Smooth muscle cell (in vitro differentiated cells): ENCODE results near the gene ZBTB46. TPM values are rescaled to one million over a fixed set of nuclear protein-coding genes. Genes with fewer than 3 reads are reported as not detected.

Source experiments
- DNase-seq: peaks from one replicate; lab custom pipeline; 2025; ENCODE audit not compliant: unreplicated experiment; lab: John Stamatoyannopoulos, UW
- H2AFZ ChIP-seq: fragments of 200-600 bp; sonication (generic); 2 replicates; pipeline ENCODE4 v1.6.0; 2016; ENCODE audit warnings: antibody characterized with exemption, low read depth, mild to moderate bottlenecking
- H3F3A ChIP-seq: fragments of 200-600 bp; sonication (generic); 2 replicates; pipeline ENCODE4 v1.6.0; 2017; ENCODE audit warnings: antibody characterized with exemption, low read depth
- H3K27ac ChIP-seq: fragments of 200-600 bp; sonication (generic); 2 replicates; pipeline ENCODE4 v1.5.1; 2016; ENCODE audit warnings: low read depth, mild to moderate bottlenecking
- H3K27me3 ChIP-seq: fragments of 200-600 bp; sonication (generic); 2 replicates; pipeline ENCODE4 v1.6.1; 2016; ENCODE audit warnings: low read depth, mild to moderate bottlenecking
- H3K36me3 ChIP-seq: fragments of 200-600 bp; sonication (generic); 2 replicates; pipeline ENCODE4 v1.5.1; 2016; ENCODE audit warnings: low read depth
- H3K4me1 ChIP-seq: fragments of 200-600 bp; sonication (generic); 2 replicates; pipeline ENCODE4 v1.5.1; 2016; ENCODE audit warnings: low read depth
- H3K4me2 ChIP-seq: fragments of 200-600 bp; sonication (generic); 2 replicates; pipeline ENCODE4 v1.6.0; 2016; ENCODE audit warnings: mild to moderate bottlenecking
- H3K4me3 ChIP-seq: fragments of 200-600 bp; sonication (generic); 2 replicates; pipeline ENCODE4 v1.5.1; 2016; ENCODE audit warnings: mild to moderate bottlenecking
- H3K79me2 ChIP-seq: fragments of 200-600 bp; sonication (generic); 2 replicates; pipeline ENCODE4 v1.6.0; 2016; ENCODE audit warnings: low read depth, mild to moderate bottlenecking
- H3K9ac ChIP-seq: fragments of 200-600 bp; sonication (generic); 2 replicates; pipeline ENCODE4 v1.6.0; 2016; ENCODE audit warnings: low read depth
- H3K9me3 ChIP-seq: fragments of 200-600 bp; sonication (generic); replicated peaks from 2 replicates; pipeline ENCODE4 v1.5.1; 2016; ENCODE audit warnings: low read depth
- H4K20me1 ChIP-seq: fragments of 200-600 bp; sonication (generic); 2 replicates; pipeline ENCODE4 v1.6.0; 2016; ENCODE audit warnings: low read depth
- WGBS: methylation state at CpG from one replicate; pipeline ENCODE4 v1.1.7; 2016; ENCODE audit warnings: low lambda C conversion rate; 5-methylcytosine and 5-hydroxymethylcytosine counted together
- polyA plus RNA-seq: library from polyadenylated mRNA; unstranded; fragments of >200 nt; fragmentation: Nextera tagmentation; extraction: Ambion mirVana; gene quantifications from 2 replicates; pipeline ENCODE4 v1.2.1, GENCODE V29; 2016
- total RNA-seq: library from RNA; depleted of rRNA; stranded (reverse); fragments of >200 nt; gene quantifications from 2 replicates; pipeline ENCODE4 v1.2.3, GENCODE V29; 2014
- TF ChIP-seq, protein P1 (sequence below): fragments of 200-600 bp; sonication (generic); IDR thresholded peaks from 2 replicates; pipeline ENCODE4 v1.5.1; 2017; ENCODE audit warnings: borderline replicate concordance, mild to moderate bottlenecking, antibody characterized with exemption; ENCODE audit not compliant: insufficient read depth, poor library complexity, severe bottlenecking

The ZBTB46 gene
- total and polyA plus RNA-seq, 2 experiments from 2014 or later, result 2.3 to 2.7 TPM

DNA sequence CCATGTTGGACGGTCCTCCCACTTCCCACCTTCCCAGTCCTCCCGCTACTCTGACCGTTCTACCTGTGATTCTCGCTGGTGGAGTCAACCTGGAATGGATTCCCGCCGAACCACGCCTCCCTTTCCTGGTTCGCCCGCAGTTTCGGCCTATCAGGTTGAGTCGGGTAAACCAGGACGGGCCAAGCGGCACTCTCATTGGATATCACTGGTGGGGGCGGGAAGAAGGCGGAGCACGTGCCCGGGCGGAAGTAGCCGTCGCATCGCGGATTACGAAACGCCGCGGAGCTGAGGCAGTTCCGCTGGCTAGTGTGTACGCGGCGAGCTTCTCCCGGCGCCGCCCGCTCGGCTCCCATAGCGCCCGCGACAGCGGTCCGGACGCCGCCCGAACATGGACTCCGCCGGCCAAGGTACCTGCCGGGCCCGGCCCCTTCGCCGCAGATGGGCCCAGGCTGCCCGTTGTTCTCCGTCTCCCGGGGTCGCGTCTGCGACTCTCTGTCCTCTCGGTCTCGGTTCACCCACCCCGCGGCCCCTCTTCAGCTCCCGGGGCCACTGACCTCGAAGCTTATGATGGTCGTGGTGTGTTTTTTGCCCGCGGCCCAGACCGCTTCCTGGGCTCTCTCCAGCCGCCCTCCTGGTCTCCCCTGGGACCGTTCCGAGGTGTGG, 34.0 kb upstream of the ZBTB46 start, which contains the start of gene TPD52L2:
Gene TPD52L2 (plus strand): TSS at position 293 of the 663 bp plus-strand sequence. CDS start 96 bp downstream, at position 389.
- Histone ChIP-seq H3F3A (no peaks in the 10 kb centered on the region), H3K9ac (peak within 1 kb of the TSS; percentile 84), H3K79me2 (peaks cover 47% of the 10 kb centered on the region), H3K27me3 (no peaks in the 10 kb centered on the region), H3K9me3 (no peaks in the 10 kb centered on the region), H3K4me1 (peaks cover 6% of the 10 kb centered on the region), H3K4me3 (peak within 1 kb of the TSS; percentile 83), H3K27ac (peak within 1 kb of the TSS; percentile 82), H4K20me1 (peaks cover 32% of the 10 kb centered on the region), H3K36me3 (no peaks in the 10 kb centered on the region), H2AFZ (peak within 1 kb of the TSS; percentile 84), H3K4me2 (peak within 1 kb of the TSS; percentile 96)
- DNase-seq, result peak; percentile 85
- TF ChIP-seq, protein P1, sequence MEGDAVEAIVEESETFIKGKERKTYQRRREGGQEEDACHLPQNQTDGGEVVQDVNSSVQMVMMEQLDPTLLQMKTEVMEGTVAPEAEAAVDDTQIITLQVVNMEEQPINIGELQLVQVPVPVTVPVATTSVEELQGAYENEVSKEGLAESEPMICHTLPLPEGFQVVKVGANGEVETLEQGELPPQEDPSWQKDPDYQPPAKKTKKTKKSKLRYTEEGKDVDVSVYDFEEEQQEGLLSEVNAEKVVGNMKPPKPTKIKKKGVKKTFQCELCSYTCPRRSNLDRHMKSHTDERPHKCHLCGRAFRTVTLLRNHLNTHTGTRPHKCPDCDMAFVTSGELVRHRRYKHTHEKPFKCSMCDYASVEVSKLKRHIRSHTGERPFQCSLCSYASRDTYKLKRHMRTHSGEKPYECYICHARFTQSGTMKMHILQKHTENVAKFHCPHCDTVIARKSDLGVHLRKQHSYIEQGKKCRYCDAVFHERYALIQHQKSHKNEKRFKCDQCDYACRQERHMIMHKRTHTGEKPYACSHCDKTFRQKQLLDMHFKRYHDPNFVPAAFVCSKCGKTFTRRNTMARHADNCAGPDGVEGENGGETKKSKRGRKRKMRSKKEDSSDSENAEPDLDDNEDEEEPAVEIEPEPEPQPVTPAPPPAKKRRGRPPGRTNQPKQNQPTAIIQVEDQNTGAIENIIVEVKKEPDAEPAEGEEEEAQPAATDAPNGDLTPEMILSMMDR, result no peak
- WGBS, result 1% methylated on average over 52 of the region's 68 CpGs

DNA sequence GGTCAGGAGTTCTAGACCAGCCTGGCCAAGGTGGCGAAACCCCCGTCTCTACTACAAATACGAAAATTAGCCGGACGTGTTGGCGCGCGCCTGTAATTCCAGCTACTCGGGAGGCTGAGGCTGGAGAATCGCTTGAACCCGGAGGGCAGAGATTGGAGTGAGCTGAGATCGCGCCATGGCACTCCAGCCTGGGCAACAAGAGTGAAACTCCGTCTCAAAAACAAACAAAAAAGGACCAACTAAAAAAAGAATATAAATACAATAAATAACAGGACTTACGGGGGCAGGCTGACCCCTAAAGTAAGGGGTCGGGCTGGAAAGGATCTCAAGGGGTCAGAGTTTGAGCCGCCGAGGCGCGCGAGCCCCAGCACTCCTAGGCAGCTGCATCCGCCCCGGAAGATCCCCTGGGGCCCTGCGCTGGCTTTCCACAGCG, 33.5 kb upstream of the ZBTB46 start:
- no peaks in the 10 kb centered on the region for H3K9me3 ChIP-seq
- peaks cover 41% of the 10 kb centered on the region for H3K79me2 ChIP-seq
- H3F3A ChIP-seq, result no peaks in the 10 kb centered on the region
- DNase-seq, result no peak
- peak overlapping the region; percentile 49 for H3K27ac ChIP-seq
- H2AFZ ChIP-seq, result peak overlapping the region; percentile 84
- H3K27me3 ChIP-seq, result no peaks in the 10 kb centered on the region
- peaks cover 6% of the 10 kb centered on the region for H3K4me1 ChIP-seq
- H3K9ac ChIP-seq, result peak overlapping the region; percentile 47
- peak overlapping the region; percentile 83 for H3K4me3 ChIP-seq
- H3K36me3 ChIP-seq, result no peaks in the 10 kb centered on the region
- TF ChIP-seq, protein P1, result no peak
- WGBS, result 1% methylated on average over 25 of the region's 25 CpGs
- peak overlapping the region; percentile 96 for H3K4me2 ChIP-seq
- peaks cover 26% of the 10 kb centered on the region for H4K20me1 ChIP-seq

DNA sequence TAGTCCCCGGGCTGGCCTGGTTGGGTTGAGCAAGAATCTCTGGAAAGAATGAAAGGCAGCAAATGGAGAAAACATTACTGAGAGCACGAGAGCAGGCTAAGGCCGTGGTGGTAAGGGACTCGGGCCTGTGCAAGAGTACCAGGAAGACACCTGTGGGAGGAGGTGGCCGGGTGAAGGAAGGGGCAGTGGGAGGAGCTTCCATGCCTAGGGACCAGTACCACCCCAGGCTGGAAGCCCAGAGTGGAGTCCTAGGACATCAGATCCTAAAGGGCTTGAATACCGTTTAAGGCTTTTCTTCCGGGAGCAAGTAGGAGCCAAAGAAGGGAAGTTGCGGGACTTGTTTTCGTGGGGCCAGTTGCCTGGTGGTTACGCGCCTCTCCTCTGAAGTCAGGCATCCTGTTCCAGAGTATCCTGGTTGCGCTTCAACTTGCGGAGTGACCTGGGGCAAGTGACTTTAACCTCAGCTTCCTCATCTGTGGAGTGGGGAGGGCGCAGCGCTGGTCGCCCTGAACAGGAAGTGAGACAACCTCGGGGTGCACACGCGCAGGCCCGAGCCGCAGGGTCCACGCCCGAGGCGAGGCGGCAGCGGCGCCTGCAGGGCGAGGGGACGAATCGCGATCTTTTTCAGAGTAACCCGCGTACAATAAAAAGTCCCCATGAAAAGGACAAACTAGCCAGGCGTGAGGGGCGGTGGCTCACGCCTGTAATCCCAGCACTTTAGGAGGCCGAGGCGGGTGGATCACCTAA, 32.9 kb upstream of the ZBTB46 start:
- TF ChIP-seq, protein P1, result peak; percentile 63
- 19% methylated on average over 38 of the region's 38 CpGs for WGBS
- Histone ChIP-seq H3K4me2 (peak overlapping the region; percentile 96), H3K9me3 (no peaks in the 10 kb centered on the region), H3K4me1 (peaks cover 9% of the 10 kb centered on the region), H4K20me1 (peaks cover 22% of the 10 kb centered on the region), H3K27me3 (no peaks in the 10 kb centered on the region), H3K79me2 (peaks cover 36% of the 10 kb centered on the region), H3F3A (no peaks in the 10 kb centered on the region), H3K27ac (peak overlapping the region; percentile 49), H3K4me3 (peak overlapping the region; percentile 83), H3K36me3 (no peaks in the 10 kb centered on the region), H2AFZ (peak overlapping the region; percentile 84), H3K9ac (peak overlapping the region; percentile 47)
- peak; percentile 21 for DNase-seq
